NCI-H2107 treated with DMSO at 0.1 percent for 48 hours (cell line): Measurements from ENCODE around the gene PRKD2.
"Not testable (repeated sequence)": the region's sequence is repeated elsewhere in the genome, so short reads cannot be mapped to it uniquely, and the experiment has no call there.

Experiments
- DNase-seq: peaks from one replicate; lab custom pipeline; 2025; ENCODE audit not compliant: unreplicated experiment; lab: John Stamatoyannopoulos, UW

Gene PRKD2

DNA sequence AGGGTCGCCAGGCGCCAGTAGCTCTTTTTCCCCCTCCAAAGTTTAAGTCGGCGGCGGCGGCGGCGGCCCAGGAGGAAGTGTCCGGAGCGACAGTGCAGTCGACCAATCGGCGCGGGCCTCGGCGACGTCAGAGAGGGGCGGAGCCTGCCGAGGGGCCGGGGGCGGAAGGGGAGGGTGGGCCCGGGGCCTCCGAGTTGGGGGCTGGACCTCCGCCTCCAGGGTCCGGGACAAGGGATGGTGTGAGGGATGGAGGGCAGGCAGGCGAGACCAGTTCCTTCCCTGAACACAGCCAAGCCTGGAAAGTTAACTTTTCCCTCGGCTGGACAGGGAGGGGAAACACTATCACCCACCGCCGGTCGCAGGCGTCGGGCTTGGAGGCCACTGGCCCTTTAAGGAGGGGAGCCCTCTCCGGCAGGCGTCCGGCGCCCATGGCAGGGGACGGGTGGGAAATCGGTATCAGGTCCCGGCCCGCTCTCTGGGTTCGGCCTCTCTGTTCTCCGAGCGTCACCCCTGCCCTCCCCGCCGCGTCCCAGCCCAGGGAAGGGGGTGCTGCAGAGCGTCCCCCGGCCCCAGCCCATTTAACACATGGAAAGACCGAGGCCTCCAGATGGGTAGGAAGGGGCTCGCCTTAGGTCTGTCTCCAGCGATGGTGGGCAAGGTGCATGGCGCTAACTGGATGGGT is at the start of gene PRKD2:
Gene PRKD2, minus strand, starts transcription at position 81 of the 682 bp plus-strand sequence. CDS start 744 bp downstream, outside the sequence.
- peak; percentile 22 for DNase-seq

DNA sequence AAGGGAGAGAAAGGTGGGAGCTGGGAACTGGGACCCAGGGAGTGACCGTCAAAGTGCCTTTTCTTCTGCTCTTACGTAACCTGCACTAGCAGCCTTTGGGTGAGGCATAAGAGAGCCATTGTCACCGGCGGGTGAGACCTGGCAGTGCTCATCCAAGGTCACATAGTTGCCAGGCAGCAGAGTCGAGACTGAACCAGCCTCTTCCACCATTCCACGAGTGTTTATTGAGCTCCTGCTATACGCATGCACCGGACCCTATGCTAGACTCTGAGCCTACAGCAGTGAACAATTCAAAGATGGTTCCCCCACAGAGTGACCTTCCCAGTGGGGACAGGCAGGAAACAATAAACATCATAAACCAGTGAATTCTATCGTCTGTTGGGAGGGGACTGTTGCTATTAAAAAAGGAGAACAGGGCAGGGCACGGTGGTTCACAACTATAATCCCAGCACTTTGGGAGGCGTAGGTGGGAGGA is 47.9 kb upstream of the PRKD2 start:
- DNase-seq = no peak

DNA sequence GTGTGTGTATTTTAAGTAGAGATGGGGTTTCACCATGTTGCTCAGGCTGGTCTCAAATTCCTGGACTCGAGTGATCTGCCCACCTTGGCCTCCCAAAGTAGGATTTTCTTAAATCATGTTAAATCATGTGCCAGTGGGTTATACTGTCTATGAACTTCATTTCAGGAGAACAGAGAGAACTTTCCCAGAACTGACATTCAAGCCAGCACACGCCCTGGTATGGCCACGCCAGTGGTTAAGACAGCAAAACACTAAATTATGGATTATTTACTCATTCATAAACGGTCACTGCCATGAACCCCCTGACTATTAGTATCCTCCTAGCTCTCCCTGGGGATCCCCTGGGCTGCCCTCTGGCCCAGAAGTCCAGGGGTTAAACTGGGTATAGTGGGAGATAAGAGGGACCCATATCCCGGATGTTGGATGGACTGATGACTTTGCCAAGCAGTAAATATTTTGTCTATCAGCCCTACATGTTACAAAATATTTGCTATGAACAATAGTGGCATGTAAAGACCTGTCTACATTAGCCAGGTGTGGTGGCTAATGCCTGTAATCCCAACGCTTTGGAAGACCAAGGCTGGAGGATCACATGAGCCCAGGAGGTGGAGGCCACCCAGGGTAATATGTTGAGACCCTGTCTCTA is 45.5 kb upstream of the PRKD2 start:
- no peak for DNase-seq

DNA sequence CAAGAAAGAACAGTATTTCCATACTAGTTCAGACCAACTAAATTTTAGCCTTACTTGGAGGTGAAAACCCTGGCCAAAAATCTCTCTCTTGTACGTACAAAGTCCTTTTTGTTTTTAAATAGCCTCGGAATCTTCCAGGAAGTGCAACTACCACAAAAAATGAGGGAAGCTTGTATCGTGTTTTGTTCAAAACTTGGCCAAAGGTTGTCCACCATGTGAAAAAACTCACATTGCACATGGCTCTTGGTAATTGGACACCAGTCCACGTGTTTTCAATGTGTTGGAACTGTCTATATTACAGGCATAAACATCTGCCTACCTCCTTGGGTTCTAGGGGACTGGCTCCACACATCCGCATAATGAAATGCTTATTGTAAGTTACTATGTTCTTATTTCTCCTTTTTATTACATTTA is 44.5 kb upstream of the PRKD2 start:
- DNase-seq = no peak

DNA sequence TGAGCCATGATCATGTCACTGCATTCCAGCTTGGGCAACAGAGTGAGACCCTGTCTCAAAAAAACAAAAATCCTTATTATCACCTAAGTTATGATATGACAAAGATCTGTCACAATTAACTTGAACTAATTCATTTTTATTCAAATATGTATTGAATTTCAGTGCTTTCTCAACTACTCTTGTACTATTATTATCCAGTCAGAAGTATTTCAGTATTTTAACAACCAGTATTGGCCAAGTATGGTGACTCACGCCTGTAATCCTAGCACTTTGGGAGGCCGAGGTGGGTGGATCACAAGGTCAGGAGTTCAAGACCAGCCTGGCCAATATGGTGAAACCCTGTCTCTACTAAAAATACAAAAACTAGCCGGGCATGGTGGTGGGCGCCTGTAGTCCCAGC is 44.0 kb upstream of the PRKD2 start:
- DNase-seq = not testable (repeated sequence)

DNA sequence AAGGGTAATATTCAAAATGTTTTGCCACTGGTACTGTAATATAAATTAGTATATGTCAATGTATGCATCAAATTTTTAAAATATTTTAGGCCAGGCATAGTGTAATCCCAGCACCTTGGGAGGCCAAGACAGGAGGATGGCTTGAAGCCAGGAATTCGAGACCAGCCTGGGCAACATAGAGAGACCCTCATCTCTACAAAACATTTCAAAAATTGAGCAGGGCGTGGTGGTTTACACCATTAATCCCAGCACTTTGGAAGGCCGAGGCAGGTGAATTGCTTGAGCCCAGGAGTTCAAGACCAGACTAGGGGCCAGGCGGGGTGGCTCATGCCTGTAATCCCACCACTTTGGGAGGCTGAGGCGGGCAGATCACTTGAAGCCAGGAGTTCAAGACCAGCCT is 43.4 kb upstream of the PRKD2 start:
- DNase-seq = no peak

DNA sequence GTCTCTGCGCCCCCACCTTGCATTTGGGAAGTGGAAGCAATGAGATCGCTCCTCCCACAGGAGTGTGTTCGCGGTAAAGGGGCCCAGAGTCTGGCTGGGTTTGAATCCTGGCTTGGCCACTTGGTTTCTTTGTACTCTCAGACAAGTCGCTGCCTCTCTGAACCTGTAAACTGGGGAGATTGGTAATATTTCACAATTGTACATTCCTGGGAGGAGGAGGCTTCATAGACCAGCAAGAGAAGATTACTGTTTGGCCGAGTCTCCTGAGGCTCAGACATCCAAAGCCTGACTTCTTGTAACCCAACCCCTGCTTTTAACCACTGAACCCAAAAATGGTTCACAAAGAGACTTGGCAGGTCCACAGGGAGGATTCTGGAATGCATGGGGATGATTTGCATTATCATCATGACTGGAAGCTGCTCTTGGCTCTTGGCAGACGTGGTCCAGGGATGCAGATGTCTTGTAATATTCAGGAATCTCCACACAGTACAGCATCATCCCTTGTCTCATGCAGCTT is 43.0 kb upstream of the PRKD2 start:
- DNase-seq = no peak

DNA sequence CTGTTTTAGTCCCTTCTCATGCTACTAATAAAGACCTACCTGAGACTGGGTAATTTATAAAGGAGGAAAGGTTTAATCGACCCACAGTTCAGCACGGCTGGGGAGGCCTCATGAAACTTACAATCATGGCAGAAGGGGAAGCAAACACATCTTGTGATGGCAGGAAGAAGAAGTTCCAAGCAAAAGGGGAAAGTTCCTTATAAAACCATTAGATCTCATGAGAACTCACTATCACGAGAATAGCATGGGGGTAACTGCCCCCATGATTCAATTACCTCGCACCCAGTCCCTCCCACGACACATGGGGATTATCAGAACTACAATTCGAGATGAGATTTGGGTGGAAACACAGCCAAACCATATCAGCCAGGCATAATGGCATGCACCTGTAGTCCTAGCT is 42.3 kb upstream of the PRKD2 start:
- no peak for DNase-seq

DNA sequence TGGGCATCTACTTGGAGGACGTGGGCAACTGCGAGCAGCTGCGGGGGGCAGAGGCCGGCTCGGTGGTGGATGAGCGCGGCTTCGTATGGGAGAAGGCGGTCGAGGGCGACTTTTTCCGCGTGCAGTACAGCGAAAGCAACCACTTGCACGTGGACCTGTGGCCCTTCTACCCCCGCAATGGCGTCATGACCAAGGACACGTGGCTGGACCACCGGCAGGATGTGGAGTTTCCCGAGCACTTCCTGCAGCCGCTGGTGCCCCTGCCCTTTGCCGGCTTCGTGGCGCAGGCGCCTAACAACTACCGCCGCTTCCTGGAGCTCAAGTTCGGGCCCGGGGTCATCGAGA is 39.6 kb upstream of the PRKD2 start:
- no peak for DNase-seq

DNA sequence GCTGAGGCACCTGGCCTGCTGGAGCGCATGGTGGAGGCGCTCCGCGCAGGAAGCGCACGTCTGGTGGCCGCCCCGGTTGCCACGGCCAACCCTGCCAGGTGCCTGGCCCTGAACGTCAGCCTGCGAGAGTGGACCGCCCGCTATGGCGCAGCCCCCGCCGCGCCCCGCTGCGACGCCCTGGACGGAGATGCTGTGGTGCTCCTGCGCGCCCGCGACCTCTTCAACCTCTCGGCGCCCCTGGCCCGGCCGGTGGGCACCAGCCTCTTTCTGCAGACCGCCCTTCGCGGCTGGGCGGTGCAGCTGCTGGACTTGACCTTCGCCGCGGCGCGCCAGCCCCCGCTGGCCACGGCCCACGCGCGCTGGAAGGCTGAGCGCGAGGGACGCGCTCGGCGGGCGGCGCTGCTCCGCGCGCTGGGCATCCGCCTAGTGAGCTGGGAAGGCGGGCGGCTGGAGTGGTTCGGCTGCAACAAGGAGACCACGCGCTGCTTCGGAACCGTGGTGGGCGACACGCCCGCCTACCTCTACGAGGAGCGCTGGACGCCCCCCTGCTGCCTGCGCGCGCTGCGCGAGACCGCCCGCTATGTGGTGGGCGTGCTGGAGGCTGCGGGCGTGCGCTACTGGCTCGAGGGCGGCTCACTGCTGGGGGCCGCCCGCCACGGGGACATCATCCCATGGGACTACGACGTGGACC is 39.1 kb upstream of the PRKD2 start:
- DNase-seq = no peak

DNA sequence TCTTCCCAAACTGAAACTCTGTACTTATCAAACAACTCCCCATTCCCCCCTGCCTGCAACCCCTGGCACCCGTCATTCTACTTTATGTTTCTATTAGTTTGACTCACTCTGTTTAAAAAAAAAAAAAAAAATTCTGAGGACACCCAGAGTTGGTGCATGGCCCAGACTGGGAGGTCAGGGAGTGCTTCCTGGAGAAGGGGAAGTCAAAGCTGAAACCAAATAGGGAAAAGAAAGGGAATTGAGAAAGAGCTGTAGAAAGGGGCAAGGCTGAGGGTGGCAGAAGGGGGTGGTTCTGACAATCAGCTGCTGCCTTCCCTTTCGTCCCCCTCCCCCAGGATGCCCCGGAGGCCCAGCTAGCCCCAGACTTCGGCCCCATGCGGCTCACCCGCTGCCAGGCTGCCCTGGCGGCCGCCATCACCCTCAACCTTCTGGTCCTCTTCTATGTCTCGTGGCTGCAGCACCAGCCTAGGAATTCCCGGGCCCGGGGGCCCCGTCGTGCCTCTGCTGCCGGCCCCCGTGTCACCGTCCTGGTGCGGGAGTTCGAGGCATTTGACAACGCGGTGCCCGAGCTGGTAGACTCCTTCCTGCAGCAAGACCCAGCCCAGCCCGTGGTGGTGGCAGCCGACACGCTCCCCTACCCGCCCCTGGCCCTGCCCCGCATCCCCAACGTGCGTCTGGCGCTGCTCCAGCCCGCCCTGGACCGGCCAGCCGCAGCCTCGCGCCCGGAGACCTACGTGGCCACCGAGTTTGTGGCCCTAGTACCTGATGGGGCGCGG is 38.4 kb upstream of the PRKD2 start:
- DNase-seq = no peak

DNA sequence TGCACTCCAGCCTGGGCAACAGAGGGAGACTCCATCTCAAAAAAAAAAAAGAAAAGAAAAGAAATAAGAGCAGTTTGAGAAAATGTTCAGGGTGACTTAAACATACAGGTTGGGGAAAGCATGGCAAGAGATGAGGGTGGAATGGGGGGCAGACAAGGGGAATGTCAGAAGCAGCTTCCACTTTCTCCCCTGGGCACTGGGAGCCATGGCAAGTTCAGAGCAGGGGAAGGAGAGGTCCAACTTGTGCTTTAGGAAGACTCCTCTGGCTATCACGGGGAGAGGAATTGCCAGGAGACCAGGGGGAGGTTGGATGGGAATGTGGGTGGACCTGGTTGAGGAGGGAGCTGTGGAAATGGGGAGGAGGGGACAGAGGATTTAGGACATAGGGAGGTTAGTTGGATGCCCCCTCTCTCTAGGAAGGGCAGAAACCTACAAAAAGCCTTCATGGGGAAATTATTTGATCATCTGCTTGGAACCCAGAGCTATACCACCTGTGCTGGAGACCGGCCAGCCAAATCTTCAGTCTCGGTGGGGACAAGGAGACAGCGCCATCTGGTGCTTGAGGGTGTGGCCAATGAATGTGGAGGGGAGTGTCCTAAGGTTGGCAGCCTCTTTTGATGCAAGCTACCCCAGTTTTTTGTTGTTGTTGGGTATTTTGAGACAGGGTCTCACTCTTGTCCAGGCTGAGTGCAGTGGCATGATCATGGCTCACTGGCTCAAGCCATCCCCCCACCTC is 36.7 kb upstream of the PRKD2 start:
- peak; percentile 71 for DNase-seq

DNA sequence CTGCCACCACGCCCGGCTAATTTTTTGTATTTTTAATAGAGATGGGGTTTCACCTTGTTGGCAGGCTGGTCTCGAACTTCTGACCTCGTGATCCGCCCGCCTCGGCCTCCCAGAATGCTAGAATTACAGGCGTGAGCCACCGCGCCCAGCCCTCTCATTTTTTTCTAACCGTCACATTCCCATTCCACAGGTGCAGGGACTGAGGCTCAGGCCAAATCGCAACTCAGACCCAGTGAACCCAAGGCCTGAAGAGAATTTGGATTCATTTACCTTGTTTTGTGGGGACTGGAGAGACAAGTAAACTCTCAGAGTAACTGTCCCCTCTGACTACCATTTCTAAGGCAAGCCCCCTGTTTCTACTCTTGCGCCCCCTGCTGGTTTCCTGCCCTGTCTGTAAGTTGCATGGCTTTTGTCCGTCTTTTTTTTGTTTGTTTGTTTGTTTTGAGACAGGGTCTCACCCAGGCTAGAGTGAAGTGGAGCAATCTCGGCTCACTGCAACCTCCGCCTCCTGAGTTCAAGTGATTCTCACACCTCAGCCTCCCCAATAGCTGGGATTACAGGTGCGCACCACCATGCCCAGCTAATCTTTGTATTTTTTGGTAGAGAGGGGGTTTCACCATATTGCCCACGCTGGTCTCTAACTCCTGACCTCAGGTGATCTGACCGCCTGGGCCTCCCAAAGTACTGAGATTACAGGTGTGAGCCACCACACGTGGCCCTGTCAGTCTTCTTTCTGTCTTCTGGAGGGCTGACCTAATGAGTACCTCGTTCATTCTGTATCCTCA is 31.6 kb upstream of the PRKD2 start:
- DNase-seq = no peak

DNA sequence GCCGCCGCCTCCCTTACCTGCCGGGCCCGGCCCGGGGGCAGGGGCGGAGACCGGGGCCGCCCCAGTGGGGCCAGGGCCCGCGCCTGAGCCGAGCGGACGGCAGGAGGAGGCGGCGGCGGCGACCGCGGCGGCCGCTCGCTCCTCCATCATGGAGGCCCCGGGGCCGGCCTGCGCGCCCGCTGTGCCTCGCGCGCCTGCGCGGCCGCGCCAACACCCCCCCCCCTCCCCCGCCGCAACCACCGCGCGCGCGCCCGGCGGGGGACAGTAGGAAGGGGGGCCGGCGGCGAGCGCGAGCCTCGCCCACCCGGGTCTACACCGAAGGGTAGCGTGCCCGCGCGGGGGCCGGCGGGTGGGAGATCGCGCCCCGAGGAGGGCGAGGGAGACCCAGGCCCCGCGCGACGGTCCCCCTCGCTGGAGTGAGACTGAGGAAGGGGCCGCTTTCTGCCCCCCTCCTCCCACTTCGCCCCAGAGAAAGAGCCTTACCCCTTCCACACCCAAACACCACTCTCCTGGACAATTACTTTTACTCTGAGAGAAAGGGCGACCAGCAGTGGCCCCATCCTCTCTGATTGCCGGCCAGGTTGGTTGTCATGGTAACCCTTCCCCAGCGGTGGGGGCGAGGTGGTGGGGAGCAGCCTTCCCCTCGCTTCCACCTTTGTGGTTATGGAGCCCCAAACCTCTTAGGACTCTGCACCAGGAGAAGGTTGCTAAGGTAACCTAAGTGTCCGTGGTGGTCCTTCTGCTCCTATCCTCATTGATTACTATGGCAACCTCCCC is 29.6 kb upstream of the PRKD2 start, which contains the start of gene STRN4:
Gene STRN4, minus strand, starts transcription at position 170 of the 777 bp plus-strand sequence. Its CDS starts 20 bp downstream, at position 150.
- no peak for DNase-seq

DNA sequence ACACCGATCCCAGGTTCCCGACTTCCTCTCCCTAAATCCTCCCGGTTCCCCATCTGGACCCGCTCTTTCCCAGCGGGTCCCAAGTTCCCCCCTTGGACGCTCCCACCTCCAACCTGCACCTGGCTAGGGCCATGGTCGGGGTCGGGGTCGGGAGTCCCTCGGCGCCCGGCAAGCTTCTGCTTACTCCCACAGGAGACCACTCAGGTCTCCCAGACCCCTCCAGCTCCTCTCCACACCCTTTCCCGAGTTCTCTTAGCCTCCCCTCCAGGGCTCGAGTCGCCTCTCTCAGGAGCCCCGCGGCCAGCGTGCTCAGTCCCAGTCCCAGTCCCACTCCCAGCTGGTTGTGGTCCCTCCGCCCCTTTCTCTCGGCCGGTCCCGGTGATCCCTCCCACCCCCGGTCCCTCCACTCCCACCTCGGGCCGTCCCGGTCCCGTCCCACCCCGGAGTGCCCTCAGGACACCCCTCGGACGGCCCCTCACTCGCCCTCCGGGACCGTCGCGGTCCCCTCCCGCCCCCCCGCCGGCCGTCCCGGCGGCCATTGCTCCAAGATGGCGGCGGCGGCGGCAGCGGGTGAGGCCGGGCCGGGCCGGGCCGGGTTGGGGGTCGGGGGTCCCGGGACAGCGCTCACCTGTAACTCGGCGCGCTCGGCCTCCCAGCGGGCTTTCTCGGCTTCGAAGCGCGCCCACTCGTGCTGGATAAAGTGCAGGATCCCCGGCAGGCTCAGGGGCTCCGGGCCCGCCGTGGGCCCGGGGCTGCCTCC is 28.8 kb upstream of the PRKD2 start, which contains the start of gene FKRP:
Gene FKRP, plus strand, starts transcription at position 537 of the 760 bp plus-strand sequence. CDS start 9,394 bp downstream, outside the sequence.
- DNase-seq = no peak

DNA sequence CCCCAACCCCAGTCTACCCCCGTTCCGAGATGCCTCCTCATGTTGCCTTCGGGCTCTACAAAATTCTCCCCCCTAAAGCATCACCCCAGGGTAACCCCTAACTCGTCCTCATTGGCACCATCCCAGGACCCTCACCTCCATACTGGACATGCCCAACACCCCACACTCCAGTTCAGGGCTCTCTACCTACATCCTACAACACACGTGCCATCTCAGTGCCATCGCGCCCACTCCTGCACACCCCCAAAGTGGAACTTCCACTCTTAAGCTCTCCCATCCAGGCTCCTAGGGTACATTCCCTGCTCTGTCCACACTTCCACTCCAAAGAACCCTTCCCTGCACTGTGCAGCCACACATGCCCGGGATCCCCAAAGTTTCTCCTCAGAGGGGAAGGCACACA is 28.1 kb upstream of the PRKD2 start:
- DNase-seq = no peak

DNA sequence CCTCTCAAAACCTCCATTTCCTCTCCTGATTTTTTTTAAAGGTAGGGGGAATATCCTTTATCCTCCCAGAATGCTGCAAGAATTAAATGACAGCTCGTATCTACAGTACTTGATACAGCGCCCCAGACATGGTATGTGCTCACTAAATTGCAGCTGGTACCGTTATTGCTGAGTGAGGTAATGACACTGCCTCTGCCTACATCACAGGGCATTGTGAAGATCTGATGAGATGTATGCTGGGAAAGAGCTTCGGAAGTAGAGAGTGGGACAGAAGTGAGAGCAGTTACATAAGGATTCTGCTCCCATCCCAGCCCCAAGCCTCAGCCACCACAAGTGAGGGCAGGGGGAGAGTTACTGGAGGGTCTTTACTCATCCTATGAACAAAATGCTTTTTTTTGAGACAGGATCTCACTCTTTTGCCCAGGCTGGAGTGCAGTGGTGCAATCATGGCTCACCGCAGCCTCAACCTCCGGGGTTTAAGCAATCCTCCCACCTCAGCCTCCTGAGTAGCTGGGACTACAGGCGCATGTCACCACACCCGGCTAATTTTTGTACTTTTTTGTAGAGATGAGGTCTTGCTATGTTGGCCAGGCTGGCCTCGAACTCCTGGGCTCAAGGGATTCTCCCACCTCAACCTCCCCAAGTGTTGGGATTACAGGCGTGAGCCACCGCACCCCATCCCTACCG is 27.2 kb upstream of the PRKD2 start:
- no peak for DNase-seq
